Right ventricle myocardium inferior (tissue), 1 donor: ENCODE results near the gene TAC4. TPM values are rescaled to one million over a fixed set of nuclear protein-coding genes. Genes with fewer than 3 reads are reported as not detected.

ENCODE experiments used
- ATAC-seq: fragments of 200-7000 bp; cut with Tn5 transposase; one replicate; pipeline ENCODE4 v1.9.1; 2020; ENCODE audit warnings: mild to moderate bottlenecking, moderate library complexity
- DNase-seq: peaks from one replicate; pipeline ENCODE4 v3.0.0; 2021; ENCODE audit errors: missing footprints
- intact Hi-C: fragments of 100-400 bp; cut with DNase I; formaldehyde crosslinking; loops from one replicate; pipeline ENCODE4 v1.11.0; 2022
- total RNA-seq: library from RNA; stranded (reverse); fragmentation: NEBNext Ultra II Directional; extraction: Animal tissue kit (Norgen Biotek cat#: 25700); gene quantifications from one replicate; pipeline ENCODE4 v1.2.1, GENCODE V29; 2021
- donor health status: DM: no; HTN: yes; CAD: no; lungs with severe emphysema.

Gene TAC4
- total RNA-seq, 1 donor from 2014 or later = 0.43 TPM

GRCh38 chr17:49823614-49824013 lies 24.3 kb downstream of the TAC4 start:
- no peak for ATAC-seq
- DNase-seq = no peak
- intact Hi-C loops = no loop called here

GRCh38 chr17:49822829-49823228 lies 25.0 kb downstream of the TAC4 start:
- intact Hi-C loops = no loop called here
- DNase-seq = no peak
- peak; percentile 86 for ATAC-seq

GRCh38 chr17:49821916-49822315 lies 26.0 kb downstream of the TAC4 start:
- intact Hi-C loops = no loop called here

GRCh38 chr17:49821466-49821865 lies 26.4 kb downstream of the TAC4 start:
- no peak for DNase-seq
- ATAC-seq = no peak
- intact Hi-C loops = no loop called here

More at GRCh38 chr17:49821916-49822315, 26.0 kb downstream of the TAC4 start:
- no peak for DNase-seq
- ATAC-seq = no peak

- DNase-seq (no peak), ATAC-seq (no peak)
- intact Hi-C loops = no loop called here
Observed at GRCh38 chr17:49820773-49821172, 27.1 kb downstream of the TAC4 start.

- no peak for DNase-seq
- ATAC-seq = no peak
- intact Hi-C loops = no loop called here
Observed at GRCh38 chr17:49819651-49820050, 28.2 kb downstream of the TAC4 start.

- DNase-seq (no peak), ATAC-seq (no peak)
- intact Hi-C loops = no loop called here
Observed at GRCh38 chr17:49819138-49819537, 28.7 kb downstream of the TAC4 start.

- DNase-seq (no peak), ATAC-seq (no peak)
- intact Hi-C loops = no loop called here
Observed at GRCh38 chr17:49817993-49818392, 29.9 kb downstream of the TAC4 start.

GRCh38 chr17:49815761-49816281 lies 32.0 kb downstream of the TAC4 start:
- no peak for ATAC-seq

GRCh38 chr17:49814781-49815529 lies 32.9 kb downstream of the TAC4 start:
- no peak for ATAC-seq

More at GRCh38 chr17:49815761-49816281, 32.0 kb downstream of the TAC4 start:
- intact Hi-C loops = no loop called here
- DNase-seq = no peak

GRCh38 chr17:49809056-49809455 lies 38.8 kb downstream of the TAC4 start:
- intact Hi-C loops = no loop called here
- ATAC-seq (no peak), DNase-seq (no peak)

More at GRCh38 chr17:49814781-49815529, 32.9 kb downstream of the TAC4 start:
- DNase-seq = no peak
- intact Hi-C loops = no loop called here

- no peak for ATAC-seq
- DNase-seq = no peak
- intact Hi-C loops = no loop called here
Observed at GRCh38 chr17:49798738-49799137, 49.1 kb downstream of the TAC4 start.

- ATAC-seq (no peak), DNase-seq (no peak)
- intact Hi-C loops = no loop called here
Observed at GRCh38 chr17:49798182-49798581, 49.7 kb downstream of the TAC4 start.

- no peak for ATAC-seq
- intact Hi-C loops = no loop called here
- DNase-seq = no peak
Observed at GRCh38 chr17:49795372-49795771, 52.5 kb downstream of the TAC4 start.

GRCh38 chr17:49793309-49793708 lies 54.6 kb downstream of the TAC4 start:
- DNase-seq (no peak), ATAC-seq (no peak)
- intact Hi-C loops = no loop called here

GRCh38 chr17:49789243-49789578 lies 58.7 kb downstream of the TAC4 start:
- intact Hi-C loops = loop anchor here (2.0 to 5.0 kb wide), 3 partner anchors 62 to 363 kb away; partner anchors contain the start of gene PPP1R9B
- no peak for ATAC-seq
- no peak for DNase-seq

GRCh38 chr17:49788478-49789242 lies 59.2 kb downstream of the TAC4 start, which contains the start of gene KAT7:
Gene KAT7, plus strand, starts transcription at chr17:49788681. Its CDS starts 154 bp downstream, at chr17:49788835.
- DNase-seq = peak; percentile 99
- ATAC-seq = peak; percentile 97
- intact Hi-C loops = loop anchor here (2.0 to 5.0 kb wide), 3 partner anchors 62 to 364 kb away; partner anchors contain the start of gene PPP1R9B
